Retina (tissue), 1 donor: Measurements from ENCODE around the gene SFXN5.
A peak's percentile ranks its signal among the peaks of the same experiment; 100 is the strongest.

ENCODE experiments used
- DNase-seq: peaks from one replicate; pipeline ENCODE4 v3.0.0-alpha.2; 2016

SFXN5 gene

DNA sequence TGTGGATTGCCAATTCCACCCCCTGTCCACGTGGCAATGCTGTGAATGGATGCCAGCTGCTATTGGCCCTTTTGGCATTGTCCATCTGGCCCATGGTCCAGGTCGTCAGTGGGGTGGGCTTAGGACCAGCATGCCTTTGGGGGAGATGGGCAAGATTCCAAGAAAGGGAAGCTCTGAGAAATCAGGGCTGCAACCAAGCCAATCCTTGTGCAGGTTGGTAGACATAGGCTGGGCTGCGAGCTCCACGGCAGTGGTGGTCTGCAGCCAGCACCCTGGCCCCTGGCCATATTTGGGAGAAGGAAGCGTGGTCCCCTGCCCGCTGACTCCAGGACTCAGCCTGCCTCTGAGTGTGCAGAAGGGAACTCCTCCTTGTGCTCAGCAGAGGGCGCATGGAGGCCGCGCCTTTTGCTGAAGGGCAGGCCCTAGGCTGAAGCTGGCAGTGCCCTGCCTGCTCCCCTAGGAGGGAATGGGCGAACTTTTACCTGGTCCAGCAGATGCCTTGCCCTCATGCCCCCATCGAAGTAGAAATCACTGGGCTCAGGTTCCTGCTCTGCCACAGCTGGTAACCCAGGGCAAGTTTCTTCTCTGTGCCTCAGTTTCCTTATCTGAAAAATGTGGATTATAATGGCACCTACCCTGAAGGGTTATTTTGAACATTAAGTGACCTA is 178.9 kb downstream of the SFXN5 start:
- DNase-seq = peak; percentile 59
